H9 (cell line): Measurements from ENCODE around the gene KRT80. TPM values are rescaled to one million over a fixed set of nuclear protein-coding genes. Genes with fewer than 3 reads are reported as not detected.
A peak's percentile ranks its signal among the peaks of the same experiment; 100 is the strongest.

ENCODE experiments used
- DNase-seq: peaks from one replicate; pipeline ENCODE4 v3.0.0-alpha.2; 2017
- H2AFZ ChIP-seq: one replicate; pipeline ENCODE4 v1.6.1; 2013; ENCODE audit warnings: mild to moderate bottlenecking, low read length, control low read depth, moderate library complexity
- H2AK5ac ChIP-seq: 2 replicates; pipeline ENCODE4 v1.6.1; 2013; ENCODE audit warnings: low read length, control low read depth, mixed read lengths; ENCODE audit not compliant: insufficient read length
- H2BK120ac ChIP-seq: one replicate; pipeline ENCODE4 v1.6.1; 2013; ENCODE audit warnings: low read depth, mild to moderate bottlenecking, low read length, control low read depth, inconsistent platforms; ENCODE audit not compliant: poor library complexity, severe bottlenecking
- H2BK12ac ChIP-seq: 2 replicates; pipeline ENCODE4 v1.6.1; 2013; ENCODE audit warnings: low read length, control low read depth, mixed read lengths, low read depth; ENCODE audit not compliant: insufficient read length
- H2BK15ac ChIP-seq: 2 replicates; pipeline ENCODE4 v1.6.1; 2013; ENCODE audit warnings: low read depth, low read length, control low read depth
- H2BK20ac ChIP-seq: one replicate; pipeline ENCODE4 v1.6.1; 2013; ENCODE audit warnings: low read depth, mild to moderate bottlenecking, low read length, control low read depth, inconsistent platforms; ENCODE audit not compliant: poor library complexity, severe bottlenecking
- H2BK5ac ChIP-seq: 2 replicates; pipeline ENCODE4 v1.6.1; 2013; ENCODE audit warnings: low read length, control low read depth, mixed read lengths; ENCODE audit not compliant: insufficient read length
- H3K14ac ChIP-seq: 2 replicates; pipeline ENCODE4 v1.6.1; 2013; ENCODE audit warnings: low read length, control low read depth; ENCODE audit not compliant: insufficient read depth
- H3K18ac ChIP-seq: 2 replicates; pipeline ENCODE4 v1.6.1; 2013; ENCODE audit warnings: low read depth, mild to moderate bottlenecking, mixed read lengths, low read length, control low read depth; ENCODE audit not compliant: insufficient read length
- H3K23ac ChIP-seq: 2 replicates; pipeline ENCODE4 v1.6.1; 2013; ENCODE audit warnings: low read length, control low read depth, mixed read lengths, low read depth; ENCODE audit not compliant: insufficient read length
- H3K23me2 ChIP-seq: 2 replicates; pipeline ENCODE4 v1.6.1; 2013; ENCODE audit warnings: low read depth, mild to moderate bottlenecking, mixed read lengths, low read length, control low read depth; ENCODE audit not compliant: insufficient read length, poor library complexity, severe bottlenecking
- H3K27ac ChIP-seq: 2 replicates; pipeline ENCODE4 v1.5.1; 2013; ENCODE audit warnings: low read length, control low read depth, mixed read lengths, low read depth; ENCODE audit not compliant: insufficient read length
- H3K27me3 ChIP-seq: 2 replicates; pipeline ENCODE4 v1.6.1; 2013; ENCODE audit warnings: low read length, control low read depth, inconsistent platforms; ENCODE audit not compliant: insufficient read depth
- H3K4ac ChIP-seq: 2 replicates; pipeline ENCODE4 v1.6.1; 2013; ENCODE audit warnings: low read depth, mild to moderate bottlenecking, control low read depth, inconsistent platforms, low read length, moderate library complexity
- H3K4me1 ChIP-seq: 2 replicates; pipeline ENCODE4 v1.6.1; 2013; ENCODE audit warnings: low read length, control low read depth, inconsistent platforms; ENCODE audit not compliant: insufficient read depth
- H3K4me2 ChIP-seq: 2 replicates; pipeline ENCODE4 v1.6.1; 2013; ENCODE audit warnings: low read length, control low read depth, mixed read lengths; ENCODE audit not compliant: insufficient read length, insufficient read depth
- H3K56ac ChIP-seq: 2 replicates; pipeline ENCODE4 v1.6.1; 2013; ENCODE audit warnings: low read depth, mild to moderate bottlenecking, mixed read lengths, low read length, control low read depth; ENCODE audit not compliant: insufficient read length
- H3K79me1 ChIP-seq: 2 replicates; pipeline ENCODE4 v1.6.1; 2013; ENCODE audit warnings: low read depth, mild to moderate bottlenecking, moderate library complexity, low read length, control low read depth, inconsistent platforms; ENCODE audit not compliant: insufficient read depth, poor library complexity, severe bottlenecking
- H3K79me2 ChIP-seq: 2 replicates; pipeline ENCODE4 v1.6.1; 2013; ENCODE audit warnings: low read length, control low read depth, inconsistent platforms; ENCODE audit not compliant: insufficient read depth
- H3K9ac ChIP-seq: 2 replicates; pipeline ENCODE4 v1.6.1; 2013; ENCODE audit warnings: low read length, control low read depth, mixed read lengths; ENCODE audit not compliant: insufficient read length; ENCODE audit errors: extremely low read depth
- H3K9me3 ChIP-seq: one replicate; pipeline ENCODE4 v1.6.1; 2013; ENCODE audit warnings: low read depth, low read length, inconsistent platforms; ENCODE audit not compliant: control insufficient read depth
- H3T11ph ChIP-seq: one replicate; pipeline ENCODE4 v1.6.1; 2013; ENCODE audit warnings: mild to moderate bottlenecking, low read length, control low read depth, inconsistent platforms
- H4K20me1 ChIP-seq: one replicate; pipeline ENCODE4 v1.6.1; 2013; ENCODE audit not compliant: control insufficient read depth, insufficient read length, insufficient read depth
- H4K5ac ChIP-seq: 2 replicates; pipeline ENCODE4 v1.6.1; 2013; ENCODE audit warnings: low read depth, mild to moderate bottlenecking, mixed read lengths, low read length, control low read depth; ENCODE audit not compliant: insufficient read length
- H4K8ac ChIP-seq: replicated peaks from 2 replicates; pipeline ENCODE4 v1.6.1; 2013; ENCODE audit warnings: low read length, control low read depth, mixed read lengths, low read depth; ENCODE audit not compliant: insufficient read length
- H4K91ac ChIP-seq: 2 replicates; pipeline ENCODE4 v1.6.1; 2013; ENCODE audit warnings: low read depth, mild to moderate bottlenecking, moderate library complexity, mixed read lengths, low read length, control low read depth; ENCODE audit not compliant: insufficient read length
- H3K27ac Mint-ChIP-seq, 3 experiments: 2 replicates in 2 of 3; 3 replicates in 1 of 3; pipeline ENCODE4 v1.8.0; 2020 to 2021; ENCODE audit warnings: mixed read lengths in 3 of 3, mild to moderate bottlenecking in 1 of 3, moderate library complexity in 1 of 3
- H3K27me3 Mint-ChIP-seq: 2 replicates; pipeline ENCODE4 v1.8.0; 2021; ENCODE audit warnings: low read depth, mild to moderate bottlenecking, moderate library complexity, mixed read lengths
- H3K36me3 Mint-ChIP-seq, 3 experiments: 2 replicates in 2 of 3; 3 replicates in 1 of 3; pipeline ENCODE4 v1.8.0; 2020 to 2021; ENCODE audit warnings: low read depth in 3 of 3, mixed read lengths in 3 of 3; ENCODE audit not compliant: insufficient read depth in 1 of 3
- H3K4me1 Mint-ChIP-seq, 2 experiments: 2 replicates each; pipeline ENCODE4 v1.8.0; 2020; ENCODE audit warnings: mixed read lengths in 2 of 2
- H3K4me3 Mint-ChIP-seq, 2 experiments: 2 replicates in 1 of 2; 3 replicates in 1 of 2; pipeline ENCODE4 v1.8.0; 2020 to 2021; ENCODE audit warnings: mild to moderate bottlenecking in 2 of 2, mixed read lengths in 2 of 2, moderate library complexity in 1 of 2
- H3K9me3 Mint-ChIP-seq, 2 experiments: 2 replicates in 1 of 2; 3 replicates in 1 of 2; pipeline ENCODE4 v1.8.0; 2020; ENCODE audit warnings: mild to moderate bottlenecking in 2 of 2, mixed read lengths in 2 of 2, moderate library complexity in 1 of 2
- CTCF ChIP-seq: fragments of 200-600 bp; sonication (generic); conservative IDR thresholded peaks from 3 replicates; pipeline ENCODE4 v1.8.0; 2021; ENCODE audit warnings: antibody characterized with exemption, mild to moderate bottlenecking
- WGBS: extraction: QIAGEN DNeasy Blood & Tissue Kit; methylation state at CpG from one replicate; pipeline ENCODE4 v1.1.7; 2013; ENCODE audit warnings: missing lambda C conversion rate, low lambda C conversion rate, mixed read lengths; ENCODE audit not compliant: insufficient read length; ENCODE audit errors: extremely low coverage; 5-methylcytosine and 5-hydroxymethylcytosine counted together
- total RNA-seq: library from RNA; stranded (reverse); gene quantifications from 2 replicates; pipeline ENCODE4 v1.2.1, GENCODE V29; 2021

KRT80 gene
- total RNA-seq, 1 experiment from 2014 or later = not detected

- Histone ChIP-seq H3K4me1 (peaks cover 5% of the 10 kb centered on the region; the same call in 1 of the 2 replicates), H3K9me3 (no peaks in the 10 kb centered on the region), H4K8ac (no peak overlapping the region), H2BK15ac (no peak overlapping the region), H3K4me2 (no peak overlapping the region), H2BK20ac (no peak overlapping the region), H2BK12ac (no peak overlapping the region), H3K27me3 (no peaks in the 10 kb centered on the region; the same call in 1 of the 2 replicates), H2AK5ac (no peak overlapping the region), H2AFZ (no peak overlapping the region), H4K91ac (no peak overlapping the region), H3K23ac (no peak overlapping the region), H3K56ac (no peak overlapping the region), H3K79me1 (no peaks in the 10 kb centered on the region), H2BK120ac (no peak overlapping the region), H3K4ac (no peak overlapping the region), H3K14ac (no peak overlapping the region; the same call in 1 of the 2 replicates), H3T11ph (no peak overlapping the region), H3K9ac (no peak overlapping the region), H3K79me2 (no peaks in the 10 kb centered on the region), H4K20me1 (no peaks in the 10 kb centered on the region), H4K5ac (no peak overlapping the region), H3K27ac (no peak overlapping the region), H3K18ac (no peak overlapping the region), H2BK5ac (no peak overlapping the region), H3K23me2 (no peaks in the 10 kb centered on the region)
- Mint-ChIP-seq H3K27me3 (peaks cover 3% of the 10 kb centered on the region; the same call in 1 of the 2 replicates), H3K4me3 (no peak overlapping the region), H3K27ac (peak overlapping the region in 2 of 3 experiments; percentile 18 to 65; a peak in 3 of 7 replicates), H3K36me3 (no peaks in the 10 kb centered on the region), H3K9me3 (no peaks in the 10 kb centered on the region; a peak in 1 of 5 replicates), H3K4me1 (peaks cover 26 to 50% of the 10 kb centered on the region in 2 experiments)
- DNase-seq = peak; percentile 36
- TF ChIP-seq CTCF = no peak
- no CpG with 5 or more reads among the region's 16 CpGs for WGBS
Observed at GRCh38 chr12:52144512-52145227, 47.1 kb downstream of the KRT80 start.
